SW480 (cell line): ENCODE measurements around the gene DRC3.
"Not testable (repeated sequence)": the region's sequence is repeated elsewhere in the genome, so short reads cannot be mapped to it uniquely, and the experiment has no call there.

ENCODE experiments used
- DNase-seq: peaks from one replicate; pipeline ENCODE4 v3.0.0-alpha.2; 2016; ENCODE audit warnings: low spot score

DRC3 gene

GRCh38 chr17:17941015-17941414, 31.6 kb upstream of the DRC3 start:
- DNase-seq, result no peak

GRCh38 chr17:17942846-17943245, 29.8 kb upstream of the DRC3 start:
- DNase-seq, result peak; percentile 42

- no peak for DNase-seq
Measured at GRCh38 chr17:17943281-17943984, 29.2 kb upstream of the DRC3 start.

- DNase-seq, result no peak
Measured at GRCh38 chr17:17944242-17944641, 28.4 kb upstream of the DRC3 start.

GRCh38 chr17:17944743-17945142, 27.9 kb upstream of the DRC3 start:
- no peak for DNase-seq

GRCh38 chr17:17946093-17946492, 26.6 kb upstream of the DRC3 start:
- no peak for DNase-seq

GRCh38 chr17:17947309-17947708, 25.4 kb upstream of the DRC3 start:
- DNase-seq, result no peak

GRCh38 chr17:17947966-17948365, 24.7 kb upstream of the DRC3 start:
- DNase-seq, result no peak

- DNase-seq, result no peak
Measured at GRCh38 chr17:17950347-17950746, 22.3 kb upstream of the DRC3 start.

GRCh38 chr17:17950806-17951205, 21.9 kb upstream of the DRC3 start:
- DNase-seq, result no peak

- DNase-seq, result no peak
Measured at GRCh38 chr17:17951524-17951923, 21.1 kb upstream of the DRC3 start.

- no peak for DNase-seq
Measured at GRCh38 chr17:17952691-17953090, 20.0 kb upstream of the DRC3 start.

- DNase-seq, result no peak
Measured at GRCh38 chr17:17954079-17954478, 18.6 kb upstream of the DRC3 start.

- DNase-seq, result not testable (repeated sequence)
Measured at GRCh38 chr17:17955790-17956341, 16.8 kb upstream of the DRC3 start.

- peak; percentile 50 for DNase-seq
Measured at GRCh38 chr17:17957584-17957916, 15.1 kb upstream of the DRC3 start.

GRCh38 chr17:17958982-17959381, 13.7 kb upstream of the DRC3 start:
- DNase-seq, result no peak

- peak; percentile 54 for DNase-seq
Measured at GRCh38 chr17:17959520-17960361, 12.9 kb upstream of the DRC3 start.

GRCh38 chr17:17960500-17961030, 12.1 kb upstream of the DRC3 start:
- no peak for DNase-seq

- no peak for DNase-seq
Measured at GRCh38 chr17:17963066-17963465, 9.6 kb upstream of the DRC3 start.

- no peak for DNase-seq
Measured at GRCh38 chr17:17963694-17964436, 8.8 kb upstream of the DRC3 start.

- no peak for DNase-seq
Measured at GRCh38 chr17:17964710-17965109, 8.0 kb upstream of the DRC3 start.

- no peak for DNase-seq
Measured at GRCh38 chr17:17965152-17965721, 7.4 kb upstream of the DRC3 start.
